Ovary (tissue), 3 donors: ENCODE measurements around the gene STRN4.

Source experiments
- EP300 ChIP-seq: sonication (generic); formaldehyde crosslinking; IDR thresholded peaks from one replicate; pipeline ENCODE4 v1.6.1; 2017; ENCODE audit warnings: antibody characterized with exemption
- POLR2A ChIP-seq: fragments of 450-650 bp; IDR thresholded peaks from one replicate; pipeline ENCODE4 v1.6.1; 2017; ENCODE audit warnings: antibody characterized with exemption, mild to moderate bottlenecking, moderate library complexity
- TF ChIP-seq, protein P1 (sequence below), 3 donors: fragments of 450-650 bp in 2 of 3; fragments of 200-600 bp in 1 of 3; IDR thresholded peaks; one replicate each; pipeline versions ENCODE4 v1.5.1 to v1.8.0; 2016 to 2022; ENCODE audit warnings: antibody characterized with exemption in 3 of 3, mild to moderate bottlenecking in 1 of 3
- donor health status: DM: no; HTN: no; CAD: no.

DNA sequence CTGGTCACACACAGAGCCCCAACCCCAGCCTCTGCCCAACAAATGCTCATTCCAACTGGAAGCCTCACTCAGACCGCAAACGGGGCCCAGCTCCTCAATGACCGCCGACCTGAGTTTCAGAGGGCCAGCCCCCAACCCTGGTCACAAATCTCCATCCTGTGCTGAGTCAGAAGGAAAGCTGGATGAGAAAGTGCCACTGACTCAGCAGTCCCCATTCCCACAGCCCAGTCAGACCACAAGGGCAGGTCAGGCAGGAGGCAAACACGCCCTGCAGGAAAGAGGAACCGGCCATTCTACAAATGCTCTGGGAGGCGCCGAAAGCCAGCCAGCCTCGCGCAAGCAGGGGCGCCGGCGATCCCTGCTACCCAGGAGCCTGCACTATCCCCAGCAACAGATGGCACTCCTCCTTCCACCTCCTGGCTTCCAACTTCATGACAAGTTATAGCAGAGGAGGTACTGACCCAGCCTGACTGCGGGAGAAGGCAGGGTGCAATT lies 15.2 kb downstream of the STRN4 start:
- TF ChIP-seq POLR2A: no peak
- TF ChIP-seq, protein P1, sequence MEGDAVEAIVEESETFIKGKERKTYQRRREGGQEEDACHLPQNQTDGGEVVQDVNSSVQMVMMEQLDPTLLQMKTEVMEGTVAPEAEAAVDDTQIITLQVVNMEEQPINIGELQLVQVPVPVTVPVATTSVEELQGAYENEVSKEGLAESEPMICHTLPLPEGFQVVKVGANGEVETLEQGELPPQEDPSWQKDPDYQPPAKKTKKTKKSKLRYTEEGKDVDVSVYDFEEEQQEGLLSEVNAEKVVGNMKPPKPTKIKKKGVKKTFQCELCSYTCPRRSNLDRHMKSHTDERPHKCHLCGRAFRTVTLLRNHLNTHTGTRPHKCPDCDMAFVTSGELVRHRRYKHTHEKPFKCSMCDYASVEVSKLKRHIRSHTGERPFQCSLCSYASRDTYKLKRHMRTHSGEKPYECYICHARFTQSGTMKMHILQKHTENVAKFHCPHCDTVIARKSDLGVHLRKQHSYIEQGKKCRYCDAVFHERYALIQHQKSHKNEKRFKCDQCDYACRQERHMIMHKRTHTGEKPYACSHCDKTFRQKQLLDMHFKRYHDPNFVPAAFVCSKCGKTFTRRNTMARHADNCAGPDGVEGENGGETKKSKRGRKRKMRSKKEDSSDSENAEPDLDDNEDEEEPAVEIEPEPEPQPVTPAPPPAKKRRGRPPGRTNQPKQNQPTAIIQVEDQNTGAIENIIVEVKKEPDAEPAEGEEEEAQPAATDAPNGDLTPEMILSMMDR (IDR thresholded peaks at IDR 0.05): no peak
- no peak for TF ChIP-seq EP300
